ENCODE measurements around the gene ZKSCAN2.
A peak's percentile ranks its signal among the peaks of the same experiment; 100 is the strongest.

Gene ZKSCAN2

GRCh38 chr16:25257470-25257955 is at the start of gene ZKSCAN2:
ZKSCAN2 (minus strand) TSS chr16:25257845; CDS start chr16:25257127, 718 bp downstream.
- peak; percentile 84 for ATAC-seq

DNA sequence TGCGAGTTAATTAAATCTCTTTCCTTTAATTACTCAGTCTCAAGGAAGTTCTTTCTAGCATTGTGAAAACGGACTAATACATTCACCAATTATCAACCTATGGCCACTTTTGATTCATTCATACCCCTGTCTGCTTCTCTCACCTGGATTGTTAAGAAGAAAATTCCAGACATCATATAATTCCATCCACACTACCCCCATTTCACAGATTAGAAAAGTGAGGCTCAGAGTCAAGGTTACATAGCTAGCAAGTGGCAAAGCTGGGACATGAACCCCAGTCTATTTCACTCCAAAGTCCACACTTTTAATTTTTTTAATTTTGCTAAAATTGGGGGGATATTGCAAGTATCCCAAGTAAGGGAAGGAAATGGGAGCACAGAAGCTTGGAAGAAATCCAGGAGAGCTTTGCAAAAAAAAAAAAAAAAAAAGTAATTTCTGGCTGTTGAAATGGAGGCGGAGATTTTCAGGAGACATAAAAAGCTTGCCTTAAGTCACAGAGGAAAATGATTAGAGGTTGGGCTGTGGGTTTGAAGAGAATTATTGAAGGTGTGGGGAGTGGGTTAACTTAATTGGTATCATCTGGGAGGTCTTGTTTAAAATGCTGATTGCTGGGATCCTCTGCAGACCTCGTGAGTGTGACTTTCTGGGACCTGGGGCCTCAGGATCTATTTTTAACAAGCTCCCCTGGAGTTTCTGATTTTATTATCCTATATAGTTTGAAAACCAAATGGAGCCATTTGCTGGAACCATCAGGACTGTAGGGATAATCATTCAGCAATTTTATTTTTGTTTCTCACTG is 42.3 kb upstream of the ZKSCAN2 start:
- no peak for ATAC-seq

DNA sequence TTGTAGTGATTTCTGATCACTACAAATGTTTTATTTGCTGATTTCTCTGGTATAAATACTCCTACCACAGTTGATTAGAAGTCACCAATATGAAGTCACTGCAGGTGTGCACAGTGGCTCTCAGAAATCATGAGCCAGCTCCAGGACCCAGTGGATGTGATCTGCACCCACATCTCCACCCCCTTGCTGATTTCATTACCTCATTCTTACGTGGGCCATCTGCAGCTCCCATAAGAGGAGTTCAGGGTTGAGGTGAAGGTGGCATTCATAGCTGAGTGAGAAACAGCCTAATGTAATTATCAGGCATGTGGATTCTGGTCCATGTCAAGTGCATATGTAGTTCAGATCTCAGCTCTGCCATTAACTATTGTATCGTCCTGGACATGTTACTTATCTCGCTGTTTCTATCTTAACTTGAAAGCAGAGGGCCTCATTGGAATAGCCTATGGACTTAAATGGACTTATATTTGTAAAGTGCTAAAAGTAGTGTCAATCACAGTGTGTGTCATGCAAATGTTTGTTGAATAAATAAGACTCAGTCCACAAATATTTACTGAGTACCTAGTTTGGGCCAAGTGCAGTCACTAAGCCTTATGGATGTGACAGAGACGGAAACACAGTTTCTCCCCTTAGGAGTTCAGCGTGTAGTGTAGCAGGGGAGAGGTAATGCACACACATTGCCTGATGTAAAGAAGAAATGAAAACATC is 40.7 kb upstream of the ZKSCAN2 start:
- no peak for ATAC-seq

DNA sequence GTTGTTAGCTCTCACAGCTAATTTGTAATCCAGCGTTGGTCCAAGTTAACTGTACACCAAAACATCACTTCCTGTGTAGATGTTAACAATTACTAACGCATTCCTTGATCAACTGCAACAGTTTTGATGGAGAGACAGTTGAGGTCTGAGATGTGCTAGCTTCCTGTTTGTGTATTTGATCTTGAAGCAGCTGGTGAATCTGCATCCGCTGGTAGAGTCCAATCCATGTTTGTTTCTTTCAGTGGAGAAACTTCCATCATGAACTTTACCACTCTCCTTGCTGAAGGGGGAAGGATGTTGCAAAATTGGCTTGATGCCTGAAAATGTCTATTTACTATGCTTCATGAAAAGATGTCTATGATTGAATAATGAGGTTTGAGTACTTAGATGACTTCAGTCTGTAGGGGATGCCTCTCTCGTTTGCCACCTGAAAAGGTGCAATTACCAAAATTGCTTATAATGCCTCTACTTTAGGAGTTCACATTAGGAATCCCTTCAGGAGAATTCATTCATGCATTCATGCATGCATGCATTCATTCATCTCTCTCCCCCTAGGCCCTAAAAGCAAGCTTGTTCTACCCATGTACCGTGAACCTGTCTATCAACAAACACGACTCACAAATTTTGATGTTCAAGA is 39.6 kb upstream of the ZKSCAN2 start:
- ATAC-seq, result no peak

GRCh38 chr16:25291580-25291979 is 33.9 kb upstream of the ZKSCAN2 start:
- ATAC-seq, result no peak

- no peak for ATAC-seq
Measured at GRCh38 chr16:25289466-25289865, 31.8 kb upstream of the ZKSCAN2 start.

DNA sequence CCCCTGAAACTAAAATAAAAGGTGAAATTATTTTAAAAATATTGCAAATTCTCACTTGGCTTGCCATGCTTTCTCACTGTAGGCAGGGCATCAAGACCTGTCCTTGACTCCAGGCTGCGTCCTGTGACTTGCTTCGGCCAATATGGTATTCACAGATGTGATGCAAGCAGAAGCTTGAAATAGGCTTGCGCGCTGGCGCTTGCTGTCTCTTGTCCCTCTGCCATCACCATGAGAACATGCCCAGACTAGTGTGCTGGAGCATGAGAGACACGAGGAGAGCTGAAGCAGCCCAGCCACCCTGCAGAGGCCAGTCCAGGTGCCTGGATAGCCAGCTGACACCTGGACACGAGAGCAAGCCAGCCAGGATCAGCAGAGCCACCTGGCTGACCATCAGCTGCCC is 21.8 kb upstream of the ZKSCAN2 start:
- no peak for ATAC-seq

- no peak for ATAC-seq
Measured at GRCh38 chr16:25271421-25271820, 13.8 kb upstream of the ZKSCAN2 start.

- no peak for ATAC-seq
Measured at GRCh38 chr16:25270577-25270976, 12.9 kb upstream of the ZKSCAN2 start.

- ATAC-seq, result no peak
Measured at GRCh38 chr16:25269879-25270278, 12.2 kb upstream of the ZKSCAN2 start.

GRCh38 chr16:25265968-25266367 is 8.3 kb upstream of the ZKSCAN2 start:
- ATAC-seq, result no peak

- no peak for ATAC-seq
Measured at GRCh38 chr16:25264597-25264996, 7.0 kb upstream of the ZKSCAN2 start.

GRCh38 chr16:25260416-25260815 is 2.8 kb upstream of the ZKSCAN2 start:
- ATAC-seq, result no peak

GRCh38 chr16:25258861-25259179 is 1.2 kb upstream of the ZKSCAN2 start:
- ATAC-seq, result no peak

GRCh38 chr16:25257956-25258860 is 563 bp upstream of the ZKSCAN2 start:
- peak; percentile 56 for ATAC-seq

DNA sequence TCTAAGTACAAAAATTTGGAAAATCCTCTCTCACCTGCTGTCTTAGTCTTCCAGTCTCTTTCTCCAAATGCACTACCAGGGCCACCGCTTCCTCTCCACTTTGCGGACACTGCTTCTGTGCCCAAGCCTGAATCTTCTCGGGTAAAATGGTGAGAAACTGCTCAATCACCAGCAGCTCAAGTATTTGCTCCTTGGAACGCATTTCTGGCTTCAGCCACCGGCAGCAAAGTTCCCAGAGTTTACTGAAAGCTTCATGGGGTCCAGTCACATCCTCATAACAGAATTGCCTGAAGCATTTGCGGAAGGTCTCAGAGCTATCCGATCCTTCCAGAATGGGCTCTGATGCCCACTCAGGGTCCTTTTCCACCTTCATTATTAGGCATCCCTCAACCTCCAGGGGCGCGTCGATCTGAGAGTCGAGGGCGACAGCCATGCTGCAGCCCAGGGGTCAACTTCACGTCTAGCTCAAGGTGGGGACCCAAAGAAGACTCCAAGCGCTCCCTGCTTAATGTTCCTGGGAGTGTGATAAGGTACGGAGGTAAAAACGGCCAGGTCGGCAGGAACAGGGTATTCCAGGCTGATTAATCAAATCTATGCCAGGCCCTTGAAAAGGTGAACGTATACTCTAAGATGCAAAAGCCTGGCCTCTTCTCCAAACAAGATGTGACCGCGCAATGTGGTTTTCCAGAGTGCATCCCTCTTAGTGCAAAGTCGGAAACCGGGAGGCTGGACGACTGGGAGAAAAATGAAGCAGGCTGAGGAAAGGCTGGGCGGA is 763 bp downstream of the ZKSCAN2 start:
- no peak for ATAC-seq

DNA sequence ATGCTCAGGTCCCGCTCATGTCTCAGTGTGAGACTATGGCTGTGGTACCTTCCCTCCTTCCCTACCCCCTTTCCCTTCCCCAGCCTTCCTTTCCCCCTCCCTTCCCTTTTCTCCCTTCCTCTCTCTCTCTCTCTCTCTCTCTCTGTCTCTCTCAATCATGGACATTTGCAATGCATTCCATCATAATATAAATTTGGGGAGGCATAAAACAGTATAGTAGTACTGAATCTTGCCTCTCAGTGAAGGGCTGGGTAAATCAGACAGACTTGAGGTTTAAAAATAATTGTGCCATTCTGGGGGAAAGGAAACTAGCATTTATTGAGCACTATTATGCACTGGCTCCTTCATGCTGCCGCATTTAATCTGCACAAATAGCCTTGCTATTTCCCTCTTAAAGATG is 4.3 kb downstream of the ZKSCAN2 start:
- ATAC-seq, result no peak

DNA sequence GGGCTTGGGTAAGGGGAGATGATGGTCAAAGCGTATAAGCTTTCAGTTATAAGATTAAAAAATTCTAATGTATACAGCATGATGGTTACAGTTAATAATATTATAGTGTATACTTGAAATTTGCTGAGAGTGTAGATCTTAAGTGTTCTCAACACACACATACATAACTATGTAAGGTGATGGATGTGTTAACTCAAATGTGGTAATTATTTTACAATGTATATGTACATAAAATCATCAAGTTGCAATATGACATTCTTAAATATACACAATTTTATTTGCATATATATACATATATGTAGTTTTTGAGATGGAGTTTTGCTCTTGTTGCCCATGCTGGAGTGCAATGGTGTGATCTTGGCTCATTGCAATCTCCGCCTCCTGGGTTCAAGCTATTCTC is 7.2 kb downstream of the ZKSCAN2 start:
- ATAC-seq, result no peak

DNA sequence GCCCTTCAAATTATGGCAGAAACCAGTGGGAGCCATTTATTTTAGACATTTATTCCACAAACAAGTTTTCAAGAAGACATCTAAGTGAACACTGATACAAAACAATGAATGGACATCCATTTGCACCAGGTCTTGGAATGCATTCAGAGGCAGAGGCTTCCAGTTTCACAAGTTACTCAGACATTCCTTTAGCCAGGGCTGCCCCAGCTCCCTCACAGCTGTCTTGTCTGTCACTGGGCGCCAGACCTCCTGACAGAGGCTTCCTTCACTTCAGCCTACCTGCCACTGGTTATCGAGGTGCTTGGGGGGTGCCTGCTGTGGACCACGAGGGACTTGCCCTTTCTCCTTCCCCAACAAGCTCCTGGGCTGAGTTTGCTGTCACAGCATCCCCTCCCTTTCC is 21.7 kb downstream of the ZKSCAN2 start:
- ATAC-seq, result no peak

- ATAC-seq, result no peak
Measured at GRCh38 chr16:25228372-25228771, 29.3 kb downstream of the ZKSCAN2 start.

DNA sequence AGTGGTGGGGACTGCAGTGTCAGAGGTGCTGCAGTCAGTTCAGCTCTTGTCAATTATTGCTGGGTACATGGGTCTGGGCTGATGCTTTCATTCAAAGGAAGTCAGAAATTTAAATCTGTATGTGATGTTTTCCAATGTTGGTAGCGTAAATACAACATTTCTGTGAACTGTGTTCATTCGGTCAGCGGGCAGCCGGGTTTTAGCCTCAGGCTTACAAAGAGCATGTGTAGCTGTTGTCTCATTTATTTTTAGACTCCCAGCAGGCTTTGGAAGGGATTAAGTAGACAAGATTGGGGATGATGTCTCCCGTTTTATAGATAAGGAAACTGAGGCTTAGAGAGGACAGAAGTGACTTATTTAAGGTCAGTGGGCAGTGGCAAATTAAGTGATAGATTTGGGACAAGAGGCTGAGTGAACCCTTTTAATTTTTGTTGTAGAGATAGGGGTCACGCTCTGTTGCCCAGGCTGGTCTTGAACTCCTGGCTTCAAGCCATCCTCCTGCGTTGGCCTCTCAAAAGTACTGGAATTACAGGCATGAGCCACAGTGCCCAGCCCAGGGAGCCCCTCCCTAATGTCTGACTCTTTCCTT is 32.8 kb downstream of the ZKSCAN2 start:
- no peak for ATAC-seq

GRCh38 chr16:25223964-25224363 is 33.7 kb downstream of the ZKSCAN2 start:
- ATAC-seq, result no peak

All from activated CD4-positive, CD25-positive, alpha-beta regulatory T cell treated with anti-CD3 and anti-CD28 coated beads, Interleukin-2, amount 50 U/mL, for 24 hours (primary cell).